NCI-H2107 treated with DMSO at 0.1 percent for 48 hours (cell line): ENCODE data around the gene SPECC1L.
A peak's percentile ranks its signal among the peaks of the same experiment; 100 is the strongest.
"Not testable (repeated sequence)": the region's sequence is repeated elsewhere in the genome, so short reads cannot be mapped to it uniquely, and the experiment has no call there.

ENCODE experiments used
- DNase-seq: peaks from one replicate; lab custom pipeline; 2025; ENCODE audit not compliant: unreplicated experiment; lab: John Stamatoyannopoulos, UW

Gene SPECC1L

GRCh38 chr22:24247011-24247507 is 23.6 kb upstream of the SPECC1L start:
- no peak for DNase-seq

DNA sequence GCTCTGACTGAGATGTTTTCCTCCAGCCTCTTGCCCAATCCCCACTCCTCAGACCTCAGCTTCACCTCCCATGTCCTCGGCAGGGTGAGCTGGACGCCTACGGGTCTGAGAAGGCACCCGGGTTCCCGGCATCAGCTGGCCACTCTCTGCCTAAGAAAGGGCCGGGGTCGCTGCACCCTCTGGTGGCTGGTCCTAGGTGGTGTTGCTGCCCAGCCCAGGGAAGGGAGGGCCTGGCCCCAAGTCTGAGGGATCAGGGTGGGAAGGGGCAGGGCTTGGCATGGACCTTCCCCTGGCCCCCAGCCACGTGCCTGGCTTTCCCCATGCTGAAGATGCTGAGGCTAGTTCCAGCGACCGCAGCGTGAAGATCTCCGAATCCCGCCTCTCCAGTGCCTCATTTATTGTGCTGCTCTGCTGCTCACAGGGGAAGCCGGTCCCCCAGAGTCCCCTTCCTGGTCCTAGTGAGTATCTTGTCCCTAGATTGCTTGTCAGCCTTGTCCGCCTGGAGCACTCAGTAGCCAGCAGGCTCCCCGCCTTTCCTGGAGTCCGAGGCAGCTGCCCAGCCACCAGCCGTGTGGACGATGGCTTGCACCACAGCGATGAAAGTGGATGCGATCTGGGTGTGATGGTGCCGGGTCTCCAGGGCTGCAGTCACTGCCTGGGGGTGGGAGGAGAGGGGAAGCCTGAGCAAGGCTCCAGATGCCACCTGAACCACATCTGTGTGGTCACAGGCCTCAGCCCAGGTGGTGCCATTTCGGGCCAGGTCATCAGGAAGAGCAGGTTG is 22.9 kb upstream of the SPECC1L start:
- DNase-seq: peak; percentile 5

DNA sequence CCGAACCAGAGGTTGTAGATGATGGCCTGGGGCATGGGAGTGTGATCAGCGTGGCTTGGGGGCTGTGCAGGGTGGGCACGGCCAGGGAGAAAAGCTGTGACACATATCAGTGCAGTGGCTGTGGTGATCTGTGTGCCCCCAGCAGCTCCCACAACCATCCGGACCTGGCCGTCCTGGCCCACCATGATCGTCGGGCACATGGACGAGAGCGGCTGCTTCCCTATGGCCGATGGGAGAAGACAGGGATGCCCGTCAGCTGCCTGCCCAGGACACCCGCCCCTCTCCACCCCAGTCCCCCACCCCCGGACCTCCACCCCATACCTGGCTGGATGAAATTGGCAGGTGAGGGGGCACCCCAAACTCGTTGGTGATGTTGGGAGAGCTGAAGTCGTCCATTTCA is 22.0 kb upstream of the SPECC1L start:
- DNase-seq: not testable (repeated sequence)

- DNase-seq: not testable (repeated sequence)
Measured at GRCh38 chr22:24249413-24249812, 21.2 kb upstream of the SPECC1L start.

DNA sequence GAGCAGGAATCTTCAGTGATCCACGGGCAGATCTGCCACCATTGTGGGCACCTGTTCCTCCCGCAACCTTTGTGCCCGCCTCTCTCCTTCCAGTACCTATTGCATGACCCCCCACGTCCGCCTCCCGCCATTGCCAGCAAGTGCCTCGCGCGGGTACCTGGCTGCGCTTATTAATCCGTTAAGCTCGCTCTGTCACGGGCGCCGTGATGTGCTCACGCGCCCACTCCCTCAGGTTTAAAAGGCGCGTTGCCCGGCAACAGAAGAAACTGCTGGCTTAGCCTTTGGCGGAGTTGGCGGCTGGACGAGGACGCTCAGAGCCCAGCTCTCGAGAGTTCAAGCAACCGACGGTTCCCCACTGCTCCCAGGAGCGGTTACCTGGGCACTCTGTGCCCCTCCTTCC is 19.3 kb upstream of the SPECC1L start:
- DNase-seq: not testable (repeated sequence)

GRCh38 chr22:24253126-24253525 is 17.5 kb upstream of the SPECC1L start:
- DNase-seq: not testable (repeated sequence)

DNA sequence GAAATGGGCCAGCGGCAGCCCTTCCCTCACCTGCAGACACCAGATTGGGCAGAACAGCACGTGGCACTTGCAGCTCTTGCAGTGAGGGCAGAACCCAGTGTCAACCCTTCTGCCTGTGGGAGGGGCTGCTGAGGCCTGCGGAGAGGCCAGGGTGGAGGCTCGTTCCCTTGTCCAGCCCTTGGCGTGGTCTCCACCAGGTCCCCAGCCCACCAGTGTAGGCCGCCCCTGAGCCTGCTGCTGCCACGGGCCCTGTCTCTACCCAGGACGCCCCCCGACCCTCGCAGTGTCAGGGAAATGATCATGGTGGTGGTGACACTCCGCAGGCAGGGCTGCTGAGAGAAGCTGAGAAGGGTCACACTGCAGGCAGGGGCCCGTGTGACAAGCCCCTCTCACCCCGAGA is 14.5 kb upstream of the SPECC1L start:
- DNase-seq: not testable (repeated sequence)

GRCh38 chr22:24256736-24257135 is 13.9 kb upstream of the SPECC1L start:
- not testable (repeated sequence) for DNase-seq

DNA sequence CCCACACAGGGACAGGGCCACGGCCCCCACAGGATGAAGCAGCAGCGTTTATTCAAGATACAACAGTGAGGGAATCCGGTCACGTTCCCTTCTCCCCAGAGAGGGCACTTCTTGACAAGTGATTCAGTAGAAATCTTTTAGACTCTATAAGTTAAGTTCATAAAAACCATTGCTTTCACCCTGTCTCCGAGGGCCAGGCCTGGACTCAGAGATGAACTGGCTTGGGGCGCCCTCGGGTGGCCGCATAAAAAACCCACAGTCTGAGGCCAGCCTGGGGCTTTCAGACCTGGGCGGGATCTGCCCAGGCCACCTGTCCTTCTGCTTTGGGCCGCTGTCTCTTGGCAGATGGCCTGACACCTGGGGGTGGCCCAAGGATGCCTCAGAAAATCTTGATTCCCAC is 11.2 kb upstream of the SPECC1L start:
- DNase-seq: not testable (repeated sequence)

- not testable (repeated sequence) for DNase-seq
Measured at GRCh38 chr22:24262185-24262749, 8.4 kb upstream of the SPECC1L start.

GRCh38 chr22:24263479-24263878 is 7.2 kb upstream of the SPECC1L start:
- DNase-seq: not testable (repeated sequence)

DNA sequence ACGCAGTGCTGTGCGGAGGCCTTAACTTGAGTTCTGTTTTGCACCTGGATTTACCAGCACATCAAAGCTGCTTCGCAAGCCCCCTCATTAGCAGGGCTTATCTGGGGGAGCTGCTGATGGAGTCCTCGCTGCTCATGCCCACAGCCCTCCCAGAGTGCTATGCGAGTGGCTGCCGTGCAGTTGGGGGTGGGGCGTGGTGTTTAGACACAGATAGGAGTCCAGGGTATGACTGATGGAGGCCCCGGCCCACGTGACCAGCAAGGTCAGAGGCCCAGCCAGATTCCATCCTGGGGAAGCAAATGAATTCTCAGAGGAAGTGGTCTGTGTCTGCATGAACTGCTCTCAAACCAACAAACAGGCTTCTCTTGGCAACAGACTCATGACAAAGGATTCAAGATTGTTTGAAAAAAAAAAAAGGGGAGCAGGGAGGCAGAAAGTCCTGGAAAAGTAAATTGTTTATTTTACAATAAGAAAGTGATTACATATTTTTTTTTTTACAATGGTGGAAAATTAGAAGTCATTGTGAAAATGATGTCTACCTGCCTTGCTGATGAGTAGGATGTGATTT is 6.2 kb upstream of the SPECC1L start:
- not testable (repeated sequence) for DNase-seq

DNA sequence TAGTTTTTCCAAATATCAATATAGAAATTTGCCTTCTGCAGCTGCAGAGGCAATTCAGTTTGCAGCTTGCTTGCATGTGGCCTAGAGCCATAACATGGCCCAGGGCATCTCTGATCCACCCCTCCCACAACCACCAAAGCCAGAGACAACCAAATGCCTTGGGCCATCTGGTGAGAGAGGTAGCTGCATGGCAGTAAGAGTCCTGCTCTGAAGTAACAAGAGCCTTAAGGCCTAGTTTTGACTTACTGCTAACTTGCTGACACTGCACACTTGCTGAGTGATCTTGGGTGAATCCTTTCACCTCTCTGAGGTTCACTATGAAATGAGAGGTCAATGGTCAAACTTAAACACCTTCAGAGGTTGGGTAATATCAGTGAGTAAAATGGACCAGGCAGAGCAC is 4.9 kb upstream of the SPECC1L start:
- no peak for DNase-seq

DNA sequence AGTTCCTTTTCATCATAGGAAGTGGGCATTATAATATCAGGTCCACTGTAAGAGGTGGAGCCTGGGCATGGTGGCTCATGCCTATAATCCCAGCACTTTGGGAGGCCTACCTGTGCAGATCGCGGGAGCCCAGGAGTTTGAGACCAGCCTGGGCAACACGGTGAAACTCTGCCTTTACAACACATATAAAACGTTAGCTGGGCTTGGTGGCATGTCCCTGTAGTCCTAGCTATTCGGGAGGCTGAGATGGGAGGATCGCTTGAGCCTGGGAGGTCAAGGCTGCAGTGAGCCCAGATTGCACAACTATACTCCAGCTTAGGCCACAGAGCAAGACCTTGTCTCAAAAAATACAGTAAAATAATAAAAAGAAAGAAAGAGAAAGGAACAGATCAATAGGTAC is 4.1 kb upstream of the SPECC1L start:
- not testable (repeated sequence) for DNase-seq

DNA sequence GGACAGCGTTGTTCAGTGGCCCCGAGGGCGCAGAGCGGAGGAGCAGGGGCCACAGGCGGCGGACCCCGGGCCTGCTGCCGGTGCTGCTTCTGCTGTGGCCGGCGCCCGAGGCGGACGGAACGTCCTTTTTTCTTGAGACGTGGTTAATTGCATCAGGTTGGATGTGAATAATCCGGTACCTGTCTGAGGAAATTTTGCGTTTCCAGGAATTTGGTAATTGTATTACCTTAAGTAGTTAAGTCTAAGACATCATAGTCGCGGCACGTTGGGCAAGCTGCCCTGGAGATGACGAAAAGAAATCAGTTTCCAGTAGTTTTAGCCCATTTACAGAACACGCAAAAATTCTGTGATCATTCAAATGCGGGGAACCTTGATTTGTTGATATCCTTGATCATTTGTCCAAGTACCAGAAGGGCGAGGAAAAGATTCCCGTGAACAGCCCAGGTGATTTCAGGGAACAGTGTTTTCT is 789 bp downstream of the SPECC1L start:
- DNase-seq: no peak

DNA sequence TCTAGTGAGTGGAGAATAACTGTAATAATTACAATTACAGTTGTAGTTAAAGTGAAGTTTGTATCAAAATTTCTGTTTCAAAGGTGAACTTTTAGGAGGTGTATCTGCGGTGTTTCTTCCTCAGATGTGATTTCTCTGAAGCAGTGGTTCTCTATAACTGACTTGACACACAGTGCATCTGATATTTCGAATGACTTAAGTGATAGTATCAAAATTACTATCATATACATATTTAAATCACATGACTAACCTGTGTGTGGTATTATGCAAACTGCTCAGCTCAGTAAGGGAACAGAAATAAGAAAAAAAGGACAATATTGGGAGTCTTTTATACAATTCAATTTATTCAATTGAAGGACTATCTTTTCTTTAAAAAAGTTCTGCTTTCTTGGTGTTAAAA is 2.4 kb downstream of the SPECC1L start:
- not testable (repeated sequence) for DNase-seq

GRCh38 chr22:24273906-24274305 is 3.3 kb downstream of the SPECC1L start:
- not testable (repeated sequence) for DNase-seq

GRCh38 chr22:24274696-24275405 is 4.2 kb downstream of the SPECC1L start:
- DNase-seq: not testable (repeated sequence)

DNA sequence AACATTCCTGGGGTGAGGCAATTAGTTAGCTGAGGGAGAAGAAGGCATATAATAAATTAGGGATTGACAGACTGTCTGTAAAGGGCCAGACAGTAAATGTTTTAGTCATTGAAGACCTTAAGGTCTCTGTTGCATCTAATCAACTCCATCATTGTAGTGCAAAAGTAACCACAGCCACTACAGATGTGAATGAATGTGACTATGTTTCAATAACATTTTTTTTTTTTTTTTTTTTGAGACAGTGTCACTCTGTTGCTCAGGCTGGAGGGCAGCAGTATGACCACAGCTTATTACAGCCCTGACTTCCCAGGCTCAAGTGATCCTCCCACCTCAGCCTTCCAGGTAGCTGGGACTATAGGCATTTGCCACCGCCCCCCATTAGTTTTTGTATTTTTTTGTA is 9.7 kb downstream of the SPECC1L start:
- DNase-seq: not testable (repeated sequence)

DNA sequence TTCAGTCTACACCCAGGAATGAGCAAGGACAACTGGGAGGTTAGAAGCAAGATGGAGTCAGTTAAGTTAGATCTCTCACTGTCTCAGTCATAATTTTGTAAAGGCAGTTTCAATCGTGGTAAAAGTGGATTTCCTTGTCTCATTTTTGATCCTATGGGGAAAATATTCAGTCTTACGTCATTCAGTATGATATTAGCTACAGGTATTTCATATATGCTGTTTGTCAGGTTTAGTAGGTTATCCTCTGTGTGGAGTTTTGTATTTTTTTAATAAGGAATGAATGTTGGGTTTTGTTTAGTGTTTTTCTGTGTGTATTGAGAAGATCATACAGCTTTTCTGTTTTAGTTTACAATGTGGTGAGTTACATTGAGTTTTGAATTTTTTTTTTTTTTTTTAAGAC is 11.8 kb downstream of the SPECC1L start:
- DNase-seq: no peak

- DNase-seq: no peak
Measured at GRCh38 chr22:24284747-24285203, 14.1 kb downstream of the SPECC1L start.
